ENCODE results near the gene CDC73. TPM values are rescaled to one million over a fixed set of nuclear protein-coding genes. Genes with fewer than 3 reads are reported as not detected.

The CDC73 gene
- total and polyA plus RNA-seq, 2 experiments from 2014 or later, result 32.4 to 33.9 TPM

- DNase-seq (ENCODE audit: low spot score), result no peak
- Histone ChIP-seq H3K9me2 (replicated peaks; ENCODE audit: insufficient read depth) (no peaks in the 10 kb centered on the region), H3K79me2 (no peaks in the 10 kb centered on the region), H3K36me3 (replicated peaks; ENCODE audit: insufficient read depth, low read depth) (no peaks in the 10 kb centered on the region), H2AFZ (no peak overlapping the region), H3K27ac (peak overlapping the region; percentile 85), H4K20me1 (ENCODE audit: insufficient read depth, poor library complexity, severe bottlenecking) (no peaks in the 10 kb centered on the region), H3K4me1 (ENCODE audit: insufficient read depth) (peaks cover 26% of the 10 kb centered on the region), H3K4me2 (no peak overlapping the region), H3K27me3 (no peaks in the 10 kb centered on the region), H3K4me3 (no peak overlapping the region), H3K9me3 (ENCODE audit: low read depth) (no peaks in the 10 kb centered on the region)
- no peak for TF ChIP-seq EZH2phosphoT487 (IDR thresholded peaks at IDR 0.05; ENCODE audit: low read depth, severe bottlenecking, unreplicated experiment)
- no peak for TF ChIP-seq CTCF (IDR thresholded peaks at IDR 0.05; ENCODE audit: poor library complexity)
- TF ChIP-seq EZH2 (IDR thresholded peaks at IDR 0.05; ENCODE audit: borderline replicate concordance), result no peak
- WGBS (ENCODE audit: low lambda C conversion rate, missing lambda C conversion rate), result 84% methylated on average over 3 of the region's 3 CpGs
These were observed 11.0 kb upstream of the CDC73 start for GRCh38 chr1:193110864-193111263.

GRCh38 chr1:193111641-193112090 is 10.2 kb upstream of the CDC73 start:
- Histone ChIP-seq H3K4me2 (peak overlapping the region; percentile 69), H3K27ac (peak overlapping the region; percentile 85), H3K4me1 (ENCODE audit: insufficient read depth) (peaks cover 33% of the 10 kb centered on the region), H3K27me3 (no peaks in the 10 kb centered on the region), H3K4me3 (no peak overlapping the region), H4K20me1 (ENCODE audit: insufficient read depth, poor library complexity, severe bottlenecking) (no peaks in the 10 kb centered on the region), H2AFZ (peak overlapping the region; percentile 11), H3K79me2 (no peaks in the 10 kb centered on the region), H3K9me3 (ENCODE audit: low read depth) (no peaks in the 10 kb centered on the region), H3K9me2 (replicated peaks; ENCODE audit: insufficient read depth) (no peaks in the 10 kb centered on the region), H3K36me3 (replicated peaks; ENCODE audit: insufficient read depth, low read depth) (no peaks in the 10 kb centered on the region)
- TF ChIP-seq EZH2 (IDR thresholded peaks at IDR 0.05; ENCODE audit: borderline replicate concordance) (no peak), CTCF (IDR thresholded peaks at IDR 0.05; ENCODE audit: poor library complexity) (no peak), EZH2phosphoT487 (IDR thresholded peaks at IDR 0.05; ENCODE audit: low read depth, severe bottlenecking, unreplicated experiment) (no peak)
- whole genome bisulfite sequencing (ENCODE audit: low lambda C conversion rate, missing lambda C conversion rate), result 24% methylated on average over 6 of the region's 6 CpGs
- DNase-seq (ENCODE audit: low spot score), result peak; percentile 79

GRCh38 chr1:193113258-193113991 is 8.4 kb upstream of the CDC73 start:
- H2AFZ ChIP-seq, result no peak overlapping the region
- H3K4me2 ChIP-seq, result no peak overlapping the region
- no peaks in the 10 kb centered on the region for H3K36me3 ChIP-seq (replicated peaks; ENCODE audit: insufficient read depth, low read depth)
- no peak overlapping the region for H3K4me3 ChIP-seq
- no peak overlapping the region for H3K27ac ChIP-seq
- 71% methylated on average over 9 of the region's 9 CpGs for WGBS (ENCODE audit: low lambda C conversion rate, missing lambda C conversion rate)
- no peak for DNase-seq (ENCODE audit: low spot score)
- H3K9me2 ChIP-seq (replicated peaks; ENCODE audit: insufficient read depth), result no peaks in the 10 kb centered on the region
- no peaks in the 10 kb centered on the region for H3K9me3 ChIP-seq (ENCODE audit: low read depth)
- no peaks in the 10 kb centered on the region for H3K79me2 ChIP-seq
- H3K27me3 ChIP-seq, result no peaks in the 10 kb centered on the region
- TF ChIP-seq EZH2 (IDR thresholded peaks at IDR 0.05; ENCODE audit: borderline replicate concordance) (no peak), CTCF (IDR thresholded peaks at IDR 0.05; ENCODE audit: poor library complexity) (no peak), EZH2phosphoT487 (IDR thresholded peaks at IDR 0.05; ENCODE audit: low read depth, severe bottlenecking, unreplicated experiment) (no peak)
- peaks cover 33% of the 10 kb centered on the region for H3K4me1 ChIP-seq (ENCODE audit: insufficient read depth)
- no peaks in the 10 kb centered on the region for H4K20me1 ChIP-seq (ENCODE audit: insufficient read depth, poor library complexity, severe bottlenecking)

Measured in hepatocyte (in vitro differentiated cells).